Lung (tissue), 12 donors: Measurements from ENCODE around the gene GBA3. TPM values are rescaled to one million over a fixed set of nuclear protein-coding genes. Genes with fewer than 3 reads are reported as not detected.

Experiments used
- ATAC-seq: fragments of 200-7000 bp; cut with Tn5 transposase; one replicate; pipeline ENCODE4 v1.9.1; 2020; ENCODE audit warnings: moderate number of reproducible peaks; ENCODE audit not compliant: insufficient read depth, low FRiP score
- DNase-seq, 3 donors: peaks; one replicate each; pipeline ENCODE4 v3.0.0-alpha.2; 2013 to 2017
- H3K27ac ChIP-seq, 2 donors: one replicate each; pipeline ENCODE4 v1.5.1; 2013; ENCODE audit warnings: mild to moderate bottlenecking in 2 of 2, moderate library complexity in 2 of 2, control low read depth in 1 of 2, inconsistent platforms in 1 of 2, low read depth in 1 of 2, low read length in 1 of 2
- H3K27me3 ChIP-seq, 3 donors: one replicate each; pipeline ENCODE4 v1.5.1; 2013; ENCODE audit warnings: low read length in 2 of 3; ENCODE audit not compliant: control insufficient read depth in 3 of 3, insufficient read depth in 3 of 3
- H3K36me3 ChIP-seq, 4 donors: one replicate each; pipeline ENCODE4 v1.5.1; 2013; ENCODE audit warnings: low read length in 4 of 4, mild to moderate bottlenecking in 1 of 4, moderate library complexity in 1 of 4; ENCODE audit not compliant: control insufficient read depth in 4 of 4, insufficient read depth in 4 of 4
- H3K4me1 ChIP-seq, 5 donors: one replicate each; pipeline ENCODE4 v1.5.1; 2013; ENCODE audit warnings: low read length in 5 of 5, mild to moderate bottlenecking in 2 of 5, moderate library complexity in 1 of 5; ENCODE audit not compliant: control insufficient read depth in 5 of 5, insufficient read depth in 5 of 5
- H3K4me3 ChIP-seq: one replicate; pipeline ENCODE4 v1.5.1; 2013; ENCODE audit warnings: mild to moderate bottlenecking, control low read depth, moderate library complexity
- H3K9ac ChIP-seq, 2 donors: one replicate each; pipeline ENCODE4 v1.5.1; 2013; ENCODE audit warnings: low read length in 2 of 2, control low read depth in 1 of 2; ENCODE audit not compliant: insufficient read depth in 1 of 2
- H3K9me3 ChIP-seq, 4 donors: one replicate each; pipeline ENCODE4 v1.5.1; 2013; ENCODE audit warnings: low read length in 3 of 4, mild to moderate bottlenecking in 1 of 4, moderate library complexity in 1 of 4; ENCODE audit not compliant: control insufficient read depth in 4 of 4, insufficient read depth in 3 of 4
- CTCF ChIP-seq: IDR thresholded peaks from 2 replicates; pipeline ENCODE4 v1.5.1; 2012; ENCODE audit warnings: mild to moderate bottlenecking; ENCODE audit errors: control extremely low read depth, extremely low read depth
- WGBS, 2 donors: extraction: QIAGEN DNeasy Blood & Tissue Kit; methylation state at CpG; one replicate each; pipeline ENCODE4 v1.1.7; 2013; 5-methylcytosine and 5-hydroxymethylcytosine counted together
- polyA plus RNA-seq, 2 donors: library from polyadenylated mRNA; stranded (reverse); fragments of 200-250 nt; gene quantifications; one replicate each; pipeline ENCODE4 v1.2.1, GENCODE V29; 2013
- total RNA-seq, 2 donors: library from RNA; depleted of rRNA in 1 of 2; stranded (reverse); fragments of >200 nt in 1 of 2; gene quantifications; one replicate each; pipeline ENCODE4 v1.2.1, GENCODE V29; 2014 to 2021
- donor health status: control.
- donor health status: control.
- donor health status: Bipolar disorder and iron deficiency.
- donor health status: healthy.
- donor health status: DM: yes; HTN: yes; CAD: no.

The GBA3 gene
- total and polyA plus RNA-seq, 4 donors = 0.23 to 0.34 (median 0.31) TPM; not detected in 1

- ATAC-seq (no peak), DNase-seq (no peak)
- Histone ChIP-seq H3K9me3 (no peaks in the 10 kb centered on the region), H3K27me3 (no peaks in the 10 kb centered on the region), H3K9ac (no peak overlapping the region), H3K27ac (no peak overlapping the region), H3K36me3 (no peaks in the 10 kb centered on the region), H3K4me1 (no peaks in the 10 kb centered on the region), H3K4me3 (no peak overlapping the region)
- 97% methylated on average over 2 of the region's 2 CpGs for WGBS, 2 donors
- no peak for TF ChIP-seq CTCF
Observed at GRCh38 chr4:22857411-22857810, 164.7 kb downstream of the GBA3 start.

GRCh38 chr4:22859318-22859717 is 166.6 kb downstream of the GBA3 start:
- DNase-seq (no peak), ATAC-seq (no peak)
- H3K4me3 ChIP-seq = no peak overlapping the region
- no peak overlapping the region for H3K9ac ChIP-seq
- H3K27me3 ChIP-seq = no peaks in the 10 kb centered on the region
- no peak for TF ChIP-seq CTCF
- WGBS, 2 donors = 65 to 73% methylated on average over 2 of the region's 2 CpGs
- no peak overlapping the region for H3K27ac ChIP-seq
- no peaks in the 10 kb centered on the region for H3K36me3 ChIP-seq
- no peaks in the 10 kb centered on the region for H3K9me3 ChIP-seq
- no peaks in the 10 kb centered on the region for H3K4me1 ChIP-seq

Other genes with a start within 250 kb of the GBA3 start
- 10 to 100 TPM; 14.9 to 62.8 TPM for gene ADGRA3, start 176.9 kb upstream of the GBA3 start, total RNA-seq
- 1 to 10 TPM; 6.6 to 8.9 TPM for gene ADGRA3, start 176.9 kb upstream of the GBA3 start, polyA plus RNA-seq